ENCODE measurements around the gene APBB1.
A peak's percentile ranks its signal among the peaks of the same experiment; 100 is the strongest.

The APBB1 gene

DNA sequence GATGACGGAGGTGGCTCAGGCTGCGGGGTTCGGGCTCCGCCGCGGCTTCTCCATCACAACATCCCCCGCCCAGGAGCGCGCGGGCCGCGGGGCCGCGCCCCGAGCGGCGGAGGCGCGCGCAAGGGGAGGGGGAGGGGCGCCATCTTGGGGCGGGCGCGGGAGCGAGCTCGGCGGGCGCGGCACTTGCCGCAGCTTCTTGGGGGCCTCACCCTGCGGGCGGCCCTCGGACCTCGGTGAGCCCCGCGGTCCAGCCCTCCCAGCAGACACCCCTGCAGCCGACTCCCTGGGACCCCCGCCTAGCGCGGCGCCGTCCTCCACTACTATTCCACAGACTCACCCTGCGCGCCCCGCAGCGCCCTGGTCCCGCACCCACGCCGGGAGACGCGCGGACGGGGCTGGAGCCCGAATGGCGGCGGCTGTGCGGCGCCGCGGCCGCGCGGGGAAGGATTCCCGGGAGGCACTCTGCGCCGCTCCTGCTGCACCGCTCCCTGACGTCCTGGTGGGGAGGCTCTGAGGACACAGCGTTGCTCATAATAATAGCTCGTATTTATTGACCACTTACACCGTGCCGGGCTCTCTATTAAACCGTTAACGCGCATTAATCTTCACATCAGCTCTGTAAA, at the start of gene APBB1:
Gene APBB1 (minus strand): TSS at position 86 of the 623 bp plus-strand sequence. CDS start 7,747 bp downstream, outside the sequence.
- peak; percentile 37 for DNase-seq

DNA sequence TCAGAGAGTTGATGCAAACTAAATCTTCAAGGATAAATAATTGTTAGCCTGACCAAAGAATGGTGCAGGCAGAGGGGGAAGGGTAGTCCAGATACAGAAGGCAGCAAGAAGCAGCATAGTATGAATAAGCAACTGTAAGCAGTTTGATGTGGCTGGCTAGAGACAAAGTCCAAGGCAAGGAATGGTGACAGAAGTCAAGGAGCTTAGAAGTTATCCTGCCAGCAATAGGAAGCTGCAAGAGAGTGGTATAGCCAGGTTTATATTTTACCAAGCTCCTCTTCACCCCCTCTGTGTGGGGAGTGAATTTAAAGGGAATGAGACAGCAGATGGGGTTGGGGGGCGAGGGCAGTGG, 40.2 kb upstream of the APBB1 start:
- no peak for DNase-seq

DNA sequence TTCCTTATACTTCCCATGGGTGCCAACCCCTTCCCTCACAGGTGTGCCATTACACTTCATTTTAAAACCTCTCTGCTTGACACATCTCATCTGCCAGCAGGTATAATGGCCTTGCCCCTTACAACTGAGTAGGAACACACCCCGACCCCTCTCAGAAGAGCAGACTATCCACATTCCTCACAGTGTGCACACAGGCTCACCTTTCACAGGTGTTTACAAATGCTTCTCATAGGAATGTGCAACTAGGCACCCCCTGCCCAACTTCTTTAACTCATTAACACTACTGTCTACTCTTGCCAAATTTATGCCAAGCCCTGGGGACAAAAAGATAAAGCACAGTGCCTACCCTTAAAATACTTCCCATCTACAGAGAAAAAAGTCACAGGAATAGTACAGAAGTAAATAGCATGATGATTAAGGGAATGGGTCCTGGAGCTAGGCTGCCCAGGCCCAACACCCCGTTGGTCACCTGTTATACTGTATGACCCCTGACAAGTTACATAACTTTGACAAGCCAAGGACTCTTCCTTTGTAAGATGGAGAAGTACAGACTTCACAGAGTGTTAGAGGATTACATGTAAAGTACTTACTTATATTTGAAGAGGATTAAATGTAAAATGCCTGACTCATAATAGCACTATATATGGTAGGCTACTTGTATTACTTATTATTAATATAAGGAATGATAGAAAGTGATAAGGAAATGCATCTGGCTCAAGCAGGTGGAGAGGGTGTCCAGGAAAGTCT, 39.6 kb upstream of the APBB1 start:
- DNase-seq: no peak

- no peak for DNase-seq
Observed at GRCh38 chr11:6457581-6458320, 38.9 kb upstream of the APBB1 start.

DNA sequence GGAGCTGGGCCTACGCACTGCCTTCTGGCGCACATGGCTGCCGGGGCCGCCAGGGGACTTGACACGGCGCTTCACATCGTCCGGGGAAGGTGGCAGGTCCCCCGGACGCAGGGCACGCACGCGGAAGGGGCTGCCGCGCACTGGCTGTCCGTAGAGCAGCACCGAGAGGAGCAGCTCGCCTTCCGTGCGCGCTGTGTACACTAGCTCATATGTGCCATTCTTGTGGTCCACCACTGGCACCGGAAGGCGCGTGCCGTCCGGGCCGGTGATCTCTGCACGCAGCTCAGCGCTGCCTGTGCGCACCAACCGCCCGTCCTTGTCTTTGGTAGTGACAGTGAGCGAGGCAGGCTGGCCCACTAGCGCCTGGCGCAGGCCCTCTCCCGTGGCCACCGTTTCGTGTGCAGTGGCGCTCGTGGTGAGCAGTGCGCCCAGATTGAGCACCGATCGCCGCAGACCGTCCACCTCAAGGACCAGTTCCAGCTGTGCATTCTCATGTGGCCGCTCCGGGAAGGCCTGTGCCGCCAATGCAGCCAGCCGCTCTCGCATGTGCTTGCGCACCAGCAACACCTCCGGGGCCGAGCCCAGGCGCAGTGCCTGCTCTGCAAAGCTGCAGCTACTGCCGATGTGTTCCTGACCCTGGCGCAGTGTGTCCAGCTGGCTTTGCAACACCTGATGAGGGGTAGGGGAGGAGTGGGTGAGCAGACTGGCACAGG, 37.6 kb upstream of the APBB1 start:
- no peak for DNase-seq

DNA sequence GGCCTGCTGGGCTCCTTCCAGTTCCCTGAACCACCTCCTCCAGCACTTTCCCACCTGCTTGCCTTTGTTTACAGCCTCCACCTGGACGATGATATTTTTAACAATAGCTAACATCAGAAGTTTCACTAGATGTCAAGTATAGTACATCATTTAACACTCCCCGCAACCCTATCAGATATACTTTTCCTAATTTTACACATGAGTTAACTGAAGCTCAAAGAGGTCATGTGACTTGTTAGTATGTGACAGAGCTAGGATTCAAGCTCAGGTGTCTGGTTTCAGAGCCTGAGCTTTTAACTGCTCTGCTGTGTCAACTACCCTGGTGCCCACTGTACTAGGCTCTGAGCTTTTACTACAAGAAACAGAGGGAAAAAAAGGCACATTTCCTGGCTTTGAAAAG, 36.2 kb upstream of the APBB1 start:
- no peak for DNase-seq

- DNase-seq: no peak
Observed at GRCh38 chr11:6453152-6453551, 34.3 kb upstream of the APBB1 start.

DNA sequence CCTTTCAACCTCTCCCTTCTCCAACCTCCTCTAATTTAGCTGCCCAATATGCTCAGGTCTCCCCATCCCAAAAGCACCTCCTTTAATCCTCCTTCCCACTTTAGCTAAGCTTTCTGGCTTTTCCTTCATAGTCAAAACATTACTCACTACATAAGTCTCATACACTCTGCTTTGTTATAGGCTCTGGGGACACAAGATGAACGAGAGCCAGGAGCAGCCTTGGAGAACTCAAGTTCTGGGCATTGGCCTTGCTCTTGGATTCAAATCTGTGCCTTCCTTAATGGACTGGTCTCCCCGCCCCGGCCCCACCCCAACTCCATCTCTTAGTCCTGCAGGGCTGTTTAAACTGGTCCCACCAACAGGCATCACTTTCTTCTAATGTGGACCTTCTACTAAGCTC, 33.3 kb upstream of the APBB1 start:
- no peak for DNase-seq

DNA sequence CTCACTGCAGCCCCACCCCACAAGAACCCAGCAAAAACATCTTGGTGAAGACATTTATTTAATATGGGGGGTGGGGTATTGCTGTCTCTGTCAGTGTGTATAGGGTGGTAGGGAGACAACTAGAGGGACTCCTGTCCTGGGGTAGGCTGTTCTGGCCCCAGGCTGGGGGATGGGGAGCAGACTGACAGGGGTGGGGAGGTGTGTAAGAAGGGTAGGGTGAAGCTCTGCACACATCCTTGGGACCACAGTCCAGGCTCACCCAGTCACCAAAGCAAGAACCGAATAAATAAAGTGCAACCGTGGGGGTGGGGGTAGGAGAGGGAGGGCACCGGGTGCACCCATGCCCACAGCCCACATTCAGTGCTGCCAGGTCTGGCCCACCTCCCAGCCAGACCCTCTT, 29.7 kb upstream of the APBB1 start:
- DNase-seq: no peak

DNA sequence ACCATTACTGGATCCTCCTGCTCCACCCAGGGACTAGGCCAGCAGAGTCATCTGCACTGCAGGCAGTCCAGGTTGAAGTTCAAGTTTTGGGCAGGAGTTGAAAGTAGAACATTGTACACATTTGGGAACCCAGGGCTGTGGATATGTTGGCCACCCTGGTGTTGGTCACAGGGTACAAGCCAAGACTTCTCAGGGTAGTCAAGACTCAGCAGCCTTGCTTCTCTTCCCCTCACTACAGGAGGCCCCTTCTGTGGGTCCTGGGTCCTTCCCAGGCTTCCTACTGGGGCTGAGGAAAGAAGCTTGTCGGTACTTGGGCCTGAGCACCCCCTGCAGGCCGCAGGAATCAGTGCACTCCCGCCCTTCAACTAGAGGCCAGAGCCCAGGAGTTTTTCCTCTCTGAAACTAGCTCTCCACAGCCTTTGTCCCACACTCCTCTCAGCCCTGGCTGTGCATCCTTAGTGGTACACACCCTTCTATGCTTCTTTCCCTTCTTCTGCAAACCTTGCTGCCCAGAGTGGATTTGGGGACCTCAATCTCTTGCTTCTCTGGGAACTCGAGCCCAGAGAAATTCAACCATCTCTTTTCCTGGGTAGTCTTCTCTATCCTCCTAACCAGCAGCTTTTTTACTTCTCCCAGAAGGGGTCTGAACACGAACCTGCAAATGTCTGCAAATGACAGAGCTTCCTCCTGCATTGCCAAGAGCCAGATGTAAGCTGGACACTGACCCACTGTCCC, 24.5 kb upstream of the APBB1 start:
- DNase-seq: no peak

- no peak for DNase-seq
Observed at GRCh38 chr11:6442441-6442840, 23.5 kb upstream of the APBB1 start.

DNA sequence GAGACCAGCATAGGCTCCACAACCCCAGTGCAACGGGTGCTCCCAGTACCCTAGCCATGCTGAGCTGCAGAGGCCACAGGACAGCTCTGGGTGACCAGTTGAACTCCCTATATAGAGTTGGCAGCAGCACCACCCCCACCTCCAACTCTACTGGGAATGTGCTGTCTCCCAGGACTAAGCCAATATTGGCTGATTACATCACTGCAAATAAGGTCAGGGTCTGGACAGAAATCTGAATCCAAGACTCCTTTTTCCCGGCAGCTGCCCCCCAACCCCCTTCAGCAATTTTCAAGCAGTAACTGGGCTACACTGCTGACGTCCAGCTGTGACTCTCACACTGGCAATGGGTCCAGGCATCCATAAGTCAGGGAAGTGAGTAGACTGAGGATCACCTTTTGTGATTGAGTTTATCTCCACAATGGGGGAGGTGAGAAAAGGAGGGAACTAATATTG, 22.0 kb upstream of the APBB1 start, which contains the start of gene HPX:
Gene HPX (minus strand): TSS at position 82 of the 453 bp plus-strand sequence. CDS start 24 bp downstream, at position 58.
- DNase-seq: no peak

DNA sequence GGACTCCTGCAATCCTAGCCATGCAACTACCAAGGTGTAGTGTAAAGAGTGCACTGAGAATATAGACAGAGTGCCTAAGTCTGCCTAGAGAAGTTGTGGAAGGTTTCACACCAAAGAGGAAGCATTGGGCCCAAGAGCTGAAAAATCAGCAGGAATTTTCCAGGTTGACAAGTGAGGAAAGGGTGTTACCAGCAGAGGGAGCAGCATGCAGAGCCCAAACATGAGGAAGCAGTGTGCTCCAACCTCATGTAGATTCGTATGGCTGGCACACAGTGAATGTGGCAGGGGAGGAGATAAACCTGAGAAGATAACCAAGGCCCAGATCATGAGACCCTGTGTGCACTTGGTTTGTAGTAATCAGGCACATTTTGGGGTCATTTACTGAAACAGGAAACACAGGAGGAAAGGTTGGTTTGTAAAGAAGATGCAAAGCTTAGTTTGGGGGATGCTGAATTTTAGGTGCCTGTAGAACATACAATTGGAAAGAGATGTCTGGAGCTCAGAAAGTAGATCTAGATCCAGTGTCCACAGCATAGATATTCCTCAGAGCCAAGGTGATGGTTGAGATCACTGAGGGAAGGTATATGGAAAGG, 20.2 kb upstream of the APBB1 start:
- no peak for DNase-seq

DNA sequence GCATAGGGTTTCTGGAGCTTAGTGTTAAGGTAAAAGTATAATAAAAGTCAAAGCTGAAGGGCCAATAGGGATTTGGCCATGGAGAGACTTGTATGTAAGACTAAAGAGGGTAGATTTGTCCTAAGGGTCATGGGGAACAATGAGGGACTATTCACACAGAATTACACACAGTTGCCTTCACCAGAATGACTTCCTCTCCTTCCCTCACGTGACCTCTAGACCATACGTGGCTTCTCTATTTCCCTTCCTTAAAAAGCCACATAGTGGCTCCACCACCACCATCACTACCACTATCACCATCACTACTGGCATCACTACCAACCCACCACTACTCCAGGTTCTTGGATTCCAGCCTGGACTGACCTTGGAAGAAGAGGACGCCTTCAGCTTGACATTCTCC, 19.1 kb upstream of the APBB1 start:
- DNase-seq: no peak

DNA sequence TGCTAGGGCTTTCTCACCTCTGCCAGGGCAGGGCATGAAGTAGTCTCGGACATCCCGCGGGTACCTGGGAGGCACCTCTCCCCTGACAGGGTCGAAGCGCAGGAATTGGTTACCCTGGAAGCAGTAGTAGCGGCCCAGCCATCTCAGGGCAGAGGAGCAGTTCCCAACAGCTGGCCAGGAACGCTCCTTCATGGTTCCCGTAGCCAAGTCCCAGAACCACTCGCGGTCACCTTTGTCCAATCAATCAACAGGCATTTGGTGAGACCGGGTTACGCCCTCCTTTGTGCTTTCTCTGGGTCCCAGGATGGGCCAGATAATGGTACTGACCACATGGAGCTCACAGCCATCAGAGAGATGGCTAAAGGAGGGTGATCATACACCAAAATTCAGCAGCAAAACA, 18.5 kb upstream of the APBB1 start:
- no peak for DNase-seq

DNA sequence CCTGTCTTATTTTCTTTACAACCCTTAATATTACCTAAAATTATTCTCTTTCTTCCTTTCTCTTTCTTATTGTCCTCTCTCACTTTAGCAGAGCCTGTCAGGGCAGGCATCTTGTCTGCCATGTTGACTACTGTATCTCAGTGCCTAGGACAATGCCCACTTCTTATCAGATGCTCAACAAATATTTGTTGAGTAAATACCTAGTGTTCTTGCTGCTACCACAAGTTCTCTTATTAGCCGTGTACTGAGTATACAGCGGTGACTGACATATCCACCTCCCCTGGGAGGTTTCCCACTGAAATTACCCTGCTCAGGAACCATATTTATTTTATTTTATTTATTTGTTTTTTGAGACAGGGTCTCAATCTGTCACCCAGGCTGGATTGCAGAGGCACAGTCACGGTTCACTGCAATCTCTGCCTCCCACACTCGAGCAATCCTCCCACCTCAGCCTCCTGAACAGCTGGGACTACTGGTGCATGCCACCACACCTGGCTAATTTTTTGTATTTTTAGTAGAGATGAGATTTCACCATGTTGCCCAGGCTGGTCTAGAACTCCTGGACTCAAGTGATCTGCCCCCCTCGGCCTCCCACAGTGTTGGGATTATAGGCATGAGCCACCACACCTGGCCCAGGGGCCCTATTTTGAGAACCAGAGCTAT, 15.2 kb upstream of the APBB1 start:
- peak; percentile 35 for DNase-seq

DNA sequence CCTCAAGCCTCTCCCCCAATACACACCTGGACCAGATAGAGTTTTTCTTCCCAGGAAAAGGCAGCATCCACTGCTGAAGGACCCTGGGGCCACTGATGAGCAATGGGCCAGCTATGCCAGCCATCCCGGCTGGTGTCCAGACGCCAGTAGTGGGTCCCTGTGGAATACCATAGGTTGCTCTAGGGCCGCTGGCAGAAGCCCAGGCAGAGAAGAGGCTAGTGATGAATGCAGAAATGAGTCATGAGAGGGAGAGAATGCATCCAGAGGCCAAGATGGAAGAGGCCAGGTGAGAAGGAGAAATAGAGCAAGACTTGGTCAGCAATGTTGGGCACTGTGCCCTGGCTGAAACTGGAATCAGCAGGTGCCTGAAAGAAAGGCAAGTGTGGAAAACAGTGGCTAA, 13.0 kb upstream of the APBB1 start:
- no peak for DNase-seq

DNA sequence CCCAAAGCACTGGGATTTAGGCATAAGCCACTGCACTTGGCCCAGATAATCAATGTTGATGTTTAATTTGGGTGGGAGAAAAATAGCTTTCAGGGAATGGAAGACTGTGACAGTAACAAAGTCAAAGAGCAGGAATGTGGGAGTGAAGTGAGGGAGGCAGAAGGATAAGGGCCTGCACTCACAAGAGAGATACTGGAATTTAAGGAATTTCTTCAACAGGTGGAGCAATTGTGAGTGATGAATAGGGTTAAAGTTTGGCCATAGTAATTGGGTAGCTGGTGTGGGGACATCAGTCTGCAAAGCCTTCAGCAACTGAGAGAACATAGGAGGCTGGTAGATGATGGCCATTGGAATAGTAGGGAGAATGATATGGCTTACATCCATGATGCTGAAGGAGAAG, 8.6 kb upstream of the APBB1 start:
- no peak for DNase-seq

DNA sequence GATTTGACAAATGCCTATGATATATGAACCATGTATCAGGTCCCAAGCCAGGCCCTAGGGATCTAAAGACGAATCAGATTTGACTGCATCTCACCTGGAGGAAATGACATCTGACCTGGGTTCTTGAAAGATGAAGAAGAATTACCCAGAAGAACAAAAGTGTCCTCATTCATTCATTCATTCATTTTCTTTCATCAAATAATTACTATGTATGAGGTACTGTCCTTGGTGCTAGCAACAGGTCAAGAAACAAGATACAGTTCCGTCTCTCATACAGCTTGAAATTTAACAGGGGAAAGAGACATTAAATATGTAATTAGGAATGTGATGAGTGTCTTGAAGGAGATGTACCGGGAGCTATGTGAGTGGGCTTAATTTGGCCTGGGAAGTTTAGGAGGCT, 1.8 kb upstream of the APBB1 start:
- DNase-seq: no peak

DNA sequence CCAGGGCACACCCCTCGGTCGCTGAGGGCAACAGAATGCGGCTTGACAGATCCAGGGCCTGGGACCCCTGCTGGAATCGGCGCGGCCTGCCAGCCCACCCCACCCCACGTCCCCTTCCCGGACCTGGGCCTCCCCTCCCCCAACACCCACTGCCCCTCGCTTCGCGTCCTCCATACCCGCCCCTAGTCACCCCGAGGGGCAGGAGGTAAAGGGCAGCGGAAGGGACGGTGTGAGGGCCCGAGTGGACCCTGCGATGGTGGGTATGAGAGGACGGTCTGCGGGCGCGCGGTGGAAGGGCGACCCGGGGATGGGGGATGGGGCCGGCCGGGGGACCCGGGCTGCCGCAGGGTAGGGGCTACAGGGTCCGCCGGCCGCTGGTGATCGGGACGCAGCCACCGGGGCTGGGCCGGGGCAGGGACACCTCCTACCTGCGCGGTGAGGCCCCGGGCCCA, 311 bp downstream of the APBB1 start:
- no peak for DNase-seq

DNA sequence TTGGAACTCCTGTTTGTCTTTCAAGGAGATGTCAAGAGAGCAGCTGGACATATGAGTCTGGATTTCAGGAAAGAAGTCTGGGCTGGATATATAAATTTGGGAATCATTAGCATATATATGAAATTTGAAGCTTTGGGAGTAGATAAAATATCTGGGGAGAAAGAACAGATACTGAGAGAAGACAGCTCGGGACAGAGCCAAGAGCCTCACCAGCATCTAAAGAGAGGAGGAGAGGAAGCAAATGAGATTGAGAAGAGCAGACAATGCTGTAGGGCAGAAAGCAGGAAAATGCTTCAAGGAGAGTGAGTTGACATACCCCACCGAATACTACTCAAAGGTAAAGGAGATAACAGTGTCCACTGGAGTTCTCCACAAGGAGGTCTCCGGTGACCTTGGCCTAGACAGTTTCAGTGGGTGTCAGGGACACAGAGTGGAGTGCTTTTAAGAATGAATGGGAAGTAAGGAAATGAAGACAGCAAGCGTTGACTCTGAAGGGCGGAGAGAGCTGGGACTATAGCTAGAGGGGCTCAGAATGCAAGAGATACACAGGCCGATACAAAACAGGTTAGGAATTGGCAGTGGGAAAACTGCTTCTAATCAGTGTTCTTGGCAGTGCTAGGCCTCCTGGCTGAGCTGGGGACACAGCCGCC, 862 bp downstream of the APBB1 start:
- no peak for DNase-seq
